Aortic smooth muscle cell (primary cell): ENCODE measurements around the gene EIF1AY. TPM values are rescaled to one million over a fixed set of nuclear protein-coding genes. Genes with fewer than 3 reads are reported as not detected.

Experiments used
- total RNA-seq: library from RNA; depleted of rRNA; stranded (reverse); fragments of >200 nt; gene quantifications from 2 replicates; pipeline ENCODE4 v1.2.3, GENCODE V29; 2014

EIF1AY gene, protein sequence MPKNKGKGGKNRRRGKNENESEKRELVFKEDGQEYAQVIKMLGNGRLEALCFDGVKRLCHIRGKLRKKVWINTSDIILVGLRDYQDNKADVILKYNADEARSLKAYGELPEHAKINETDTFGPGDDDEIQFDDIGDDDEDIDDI
- total RNA-seq: 43.9 and 45.8 TPM in 2 replicates

DNA sequence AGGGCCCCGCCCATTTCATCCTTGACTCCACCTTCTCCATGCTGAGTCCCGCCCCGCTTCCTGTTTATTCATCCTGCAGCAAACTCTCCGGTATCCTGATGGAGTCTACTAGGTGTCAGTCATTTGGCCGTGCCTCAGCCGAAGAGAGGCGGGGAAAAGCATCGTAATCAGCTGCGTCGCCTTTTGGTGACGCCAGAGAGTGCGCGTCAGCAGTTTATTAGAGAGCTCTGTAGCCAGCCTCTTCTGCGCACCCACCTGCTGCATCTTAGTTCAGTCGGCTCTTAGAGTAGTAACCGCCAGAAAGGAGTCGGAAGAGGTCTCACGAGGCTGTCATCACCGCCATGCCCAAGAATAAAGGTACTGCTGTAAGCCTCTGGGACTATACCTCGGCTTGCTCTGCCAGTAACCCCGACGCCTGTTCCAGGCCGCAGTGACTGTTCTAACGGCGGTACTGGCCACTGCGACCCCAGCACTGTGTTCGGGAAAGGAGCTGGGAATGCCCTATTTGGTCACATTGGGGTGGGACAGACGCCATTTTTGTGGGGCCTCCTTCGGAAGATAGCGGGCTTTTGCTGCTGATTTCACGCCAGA lies at the start of gene EIF1AY:
Gene EIF1AY (plus strand): TSS at position 246 of the 591 bp plus-strand sequence. CDS start 96 bp downstream, at position 342.

Other genes starting within 250 kb of the EIF1AY start
- gene RPS4Y2, start 180.3 kb downstream of the EIF1AY start, total RNA-seq: not detected in 2 replicates